CD4-positive, CD25-positive, alpha-beta regulatory T cell (primary cell): ENCODE results near the gene TPRG1. TPM values are rescaled to one million over a fixed set of nuclear protein-coding genes. Genes with fewer than 3 reads are reported as not detected.
A peak's percentile ranks its signal among the peaks of the same experiment; 100 is the strongest.

Experiments used
- ATAC-seq, 2 donors: fragments of 150-1000 bp; cut with Tn5 transposase; one replicate each; pipeline ENCODE4 v1.10.0; 2021; ENCODE audit warnings: low read depth in 2 of 2, moderate number of reproducible peaks in 2 of 2, moderate library complexity in 1 of 2
- DNase-seq, 3 donors: peaks; one replicate each; pipeline versions ENCODE4 v3.0.0 to v3.0.0-alpha.2; 2012 to 2022; ENCODE audit warnings: mixed read lengths in 1 of 3
- H3K27ac ChIP-seq: one replicate; pipeline ENCODE4 v1.7.0; 2013; ENCODE audit warnings: mild to moderate bottlenecking, low read length; ENCODE audit not compliant: insufficient read depth, poor library complexity, severe bottlenecking
- H3K27me3 ChIP-seq: one replicate; pipeline ENCODE4 v1.7.0; 2013; ENCODE audit warnings: low read length; ENCODE audit not compliant: control insufficient read depth, insufficient read depth
- H3K36me3 ChIP-seq: one replicate; pipeline ENCODE4 v1.7.0; 2013; ENCODE audit warnings: mild to moderate bottlenecking, low read length, moderate library complexity; ENCODE audit not compliant: control insufficient read depth, insufficient read depth
- H3K4me1 ChIP-seq: 2 replicates; pipeline ENCODE4 v1.7.0; 2013; ENCODE audit warnings: mild to moderate bottlenecking, low read length; ENCODE audit not compliant: insufficient read depth, control insufficient read depth, poor library complexity, severe bottlenecking
- H3K4me3 ChIP-seq: one replicate; pipeline ENCODE4 v1.7.0; 2013; ENCODE audit warnings: low read depth, mild to moderate bottlenecking, low read length, moderate library complexity
- H3K9me3 ChIP-seq, 2 experiments: 1 replicate in 1 of 2; 2 replicates in 1 of 2; pipeline ENCODE4 v1.7.0; 2013; ENCODE audit warnings: low read length in 2 of 2, mild to moderate bottlenecking in 1 of 2, moderate library complexity in 1 of 2; ENCODE audit not compliant: control insufficient read depth in 2 of 2
- H3K27ac Mint-ChIP-seq, 3 donors: one replicate each; pipeline ENCODE4 v1.8.0; 2020 to 2022; ENCODE audit warnings: mild to moderate bottlenecking in 3 of 3, mixed read lengths in 3 of 3, moderate library complexity in 2 of 3
- H3K27me3 Mint-ChIP-seq: one replicate; pipeline ENCODE4 v1.8.0; 2022; ENCODE audit warnings: mild to moderate bottlenecking, mixed read lengths
- H3K36me3 Mint-ChIP-seq: one replicate; pipeline ENCODE4 v1.8.0; 2020; ENCODE audit warnings: mixed read lengths
- H3K4me1 Mint-ChIP-seq, 4 donors: one replicate each; pipeline ENCODE4 v1.8.0; 2020 to 2022; ENCODE audit warnings: mixed read lengths in 4 of 4, mild to moderate bottlenecking in 1 of 4
- H3K4me3 Mint-ChIP-seq, 4 donors: one replicate each; pipeline ENCODE4 v1.8.0; 2020 to 2022; ENCODE audit warnings: mild to moderate bottlenecking in 4 of 4, mixed read lengths in 4 of 4, moderate library complexity in 3 of 4
- H3K9me3 Mint-ChIP-seq, 7 donors: one replicate each; pipeline ENCODE4 v1.8.0; 2020 to 2022; ENCODE audit warnings: mixed read lengths in 7 of 7, mild to moderate bottlenecking in 3 of 7, moderate library complexity in 2 of 7
- polyA plus RNA-seq, 4 donors: library from polyadenylated mRNA; unstranded; fragments of 300-500 nt; fragmentation: Illumina TruSeq; gene quantifications; one replicate each; pipeline ENCODE4 v1.2.3, GENCODE V29; 2021
- total RNA-seq: library from RNA; stranded (reverse); gene quantifications from one replicate; pipeline ENCODE4 v1.2.3, GENCODE V29; 2022

Gene TPRG1
- total and polyA plus RNA-seq, 5 donors from 2014 or later: 1.5 to 10.8 (median 3.8) TPM

GRCh38 chr3:189338366-189338765 is 166.6 kb downstream of the TPRG1 start:
- DNase-seq: no peak
- H3K9me3 ChIP-seq: peaks cover 0 to 4% of the 10 kb centered on the region in 2 experiments
- no peaks in the 10 kb centered on the region for H3K27me3 Mint-ChIP-seq
- H3K4me3 ChIP-seq: no peak overlapping the region
- no peak overlapping the region for H3K4me3 Mint-ChIP-seq
- H3K4me1 ChIP-seq: no peaks in the 10 kb centered on the region
- no peak for ATAC-seq
- H3K27ac ChIP-seq: no peak overlapping the region
- H3K36me3 ChIP-seq: no peaks in the 10 kb centered on the region
- H3K36me3 Mint-ChIP-seq: no peaks in the 10 kb centered on the region
- H3K9me3 Mint-ChIP-seq: peaks cover 0 to 7% (median 1%) of the 10 kb centered on the region in 7 donors
- H3K4me1 Mint-ChIP-seq: peaks cover 4 to 21% (median 10%) of the 10 kb centered on the region in 4 donors
- H3K27me3 ChIP-seq: no peaks in the 10 kb centered on the region
- H3K27ac Mint-ChIP-seq: no peak overlapping the region

- ATAC-seq (no peak), DNase-seq (no peak)
- Histone ChIP-seq H3K4me3 (no peak overlapping the region), H3K4me1 (no peaks in the 10 kb centered on the region), H3K36me3 (no peaks in the 10 kb centered on the region), H3K27me3 (no peaks in the 10 kb centered on the region), H3K9me3 (peaks cover 0 to 4% of the 10 kb centered on the region in 2 experiments), H3K27ac (no peak overlapping the region)
- Mint-ChIP-seq H3K27me3 (no peaks in the 10 kb centered on the region), H3K4me3 (no peak overlapping the region), H3K36me3 (no peaks in the 10 kb centered on the region), H3K27ac (peak overlapping the region in 1 of 3 donors; percentile 6), H3K9me3 (peaks cover 0 to 5% (median 1%) of the 10 kb centered on the region in 7 donors), H3K4me1 (peaks cover 3 to 8% (median 5%) of the 10 kb centered on the region in 4 donors)
Observed at GRCh38 chr3:189339996-189340395, 168.2 kb downstream of the TPRG1 start.

GRCh38 chr3:189340680-189341460 is 169.1 kb downstream of the TPRG1 start:
- no peak overlapping the region for H3K27ac ChIP-seq
- H3K36me3 ChIP-seq: no peaks in the 10 kb centered on the region
- Mint-ChIP-seq H3K9me3 (peaks cover 0 to 5% (median 1%) of the 10 kb centered on the region in 7 donors), H3K27me3 (no peaks in the 10 kb centered on the region), H3K4me3 (no peak overlapping the region), H3K4me1 (peaks cover 1 to 5% (median 4%) of the 10 kb centered on the region in 4 donors), H3K36me3 (no peaks in the 10 kb centered on the region), H3K27ac (no peak overlapping the region)
- no peak overlapping the region for H3K4me3 ChIP-seq
- DNase-seq: peak in 1 of 3 donors; percentile 30
- ATAC-seq: no peak
- H3K4me1 ChIP-seq: no peaks in the 10 kb centered on the region
- peaks cover 0 to 4% of the 10 kb centered on the region in 2 experiments for H3K9me3 ChIP-seq
- H3K27me3 ChIP-seq: no peaks in the 10 kb centered on the region

GRCh38 chr3:189342811-189343210 is 171.0 kb downstream of the TPRG1 start:
- no peaks in the 10 kb centered on the region for H3K27me3 ChIP-seq
- peaks cover 0 to 4% (median 1%) of the 10 kb centered on the region in 4 donors for H3K4me1 Mint-ChIP-seq
- no peak for ATAC-seq
- no peak overlapping the region for H3K4me3 Mint-ChIP-seq
- DNase-seq: no peak
- H3K27ac ChIP-seq: no peak overlapping the region
- no peaks in the 10 kb centered on the region for H3K36me3 ChIP-seq
- no peaks in the 10 kb centered on the region for H3K27me3 Mint-ChIP-seq
- H3K4me1 ChIP-seq: no peaks in the 10 kb centered on the region
- no peak overlapping the region for H3K4me3 ChIP-seq
- H3K9me3 Mint-ChIP-seq: peaks cover 0 to 3% (median 0%) of the 10 kb centered on the region in 7 donors
- H3K27ac Mint-ChIP-seq: peak overlapping the region in 1 of 3 donors; percentile 16
- no peaks in the 10 kb centered on the region for H3K9me3 ChIP-seq
- H3K36me3 Mint-ChIP-seq: no peaks in the 10 kb centered on the region

GRCh38 chr3:189344996-189345395 is 173.2 kb downstream of the TPRG1 start:
- Histone ChIP-seq H3K4me3 (no peak overlapping the region), H3K9me3 (no peaks in the 10 kb centered on the region), H3K27ac (no peak overlapping the region), H3K4me1 (no peaks in the 10 kb centered on the region), H3K27me3 (no peaks in the 10 kb centered on the region), H3K36me3 (no peaks in the 10 kb centered on the region)
- no peak for ATAC-seq
- H3K36me3 Mint-ChIP-seq: no peaks in the 10 kb centered on the region
- H3K9me3 Mint-ChIP-seq: peaks cover 0 to 3% (median 0%) of the 10 kb centered on the region in 7 donors
- H3K4me1 Mint-ChIP-seq: peaks cover 0 to 4% (median 3%) of the 10 kb centered on the region in 4 donors
- no peaks in the 10 kb centered on the region for H3K27me3 Mint-ChIP-seq
- no peak overlapping the region for H3K4me3 Mint-ChIP-seq
- H3K27ac Mint-ChIP-seq: no peak overlapping the region
- DNase-seq: no peak

GRCh38 chr3:189349772-189350171 is 178.0 kb downstream of the TPRG1 start:
- Histone ChIP-seq H3K27ac (no peak overlapping the region), H3K27me3 (no peaks in the 10 kb centered on the region), H3K9me3 (no peaks in the 10 kb centered on the region), H3K4me3 (no peak overlapping the region), H3K36me3 (no peaks in the 10 kb centered on the region), H3K4me1 (no peaks in the 10 kb centered on the region)
- Mint-ChIP-seq H3K9me3 (no peaks in the 10 kb centered on the region), H3K4me3 (no peak overlapping the region), H3K4me1 (peaks cover 0 to 9% (median 3%) of the 10 kb centered on the region in 4 donors), H3K27me3 (no peaks in the 10 kb centered on the region), H3K36me3 (no peaks in the 10 kb centered on the region), H3K27ac (no peak overlapping the region)
- ATAC-seq (no peak), DNase-seq (no peak)

- peaks cover 17% of the 10 kb centered on the region for H3K4me1 ChIP-seq
- H3K27me3 ChIP-seq: no peaks in the 10 kb centered on the region
- DNase-seq: no peak
- ATAC-seq: no peak
- H3K4me3 ChIP-seq: no peak overlapping the region
- H3K9me3 Mint-ChIP-seq: no peaks in the 10 kb centered on the region
- H3K36me3 Mint-ChIP-seq: no peaks in the 10 kb centered on the region
- H3K4me3 Mint-ChIP-seq: no peak overlapping the region
- no peaks in the 10 kb centered on the region for H3K36me3 ChIP-seq
- H3K27me3 Mint-ChIP-seq: no peaks in the 10 kb centered on the region
- no peaks in the 10 kb centered on the region for H3K9me3 ChIP-seq
- H3K27ac Mint-ChIP-seq: peak overlapping the region in 2 of 3 donors; percentile 12 to 90
- H3K4me1 Mint-ChIP-seq: peaks cover 11 to 31% (median 22%) of the 10 kb centered on the region in 4 donors
- H3K27ac ChIP-seq: no peak overlapping the region
Observed at GRCh38 chr3:189353318-189353965, 181.7 kb downstream of the TPRG1 start.
